ENCODE data around the gene KMT2E. TPM values are rescaled to one million over a fixed set of nuclear protein-coding genes. Genes with fewer than 3 reads are reported as not detected.
"Not testable (repeated sequence)": the region's sequence is repeated elsewhere in the genome, so short reads cannot be mapped to it uniquely, and the experiment has no call there.

Gene KMT2E, protein sequence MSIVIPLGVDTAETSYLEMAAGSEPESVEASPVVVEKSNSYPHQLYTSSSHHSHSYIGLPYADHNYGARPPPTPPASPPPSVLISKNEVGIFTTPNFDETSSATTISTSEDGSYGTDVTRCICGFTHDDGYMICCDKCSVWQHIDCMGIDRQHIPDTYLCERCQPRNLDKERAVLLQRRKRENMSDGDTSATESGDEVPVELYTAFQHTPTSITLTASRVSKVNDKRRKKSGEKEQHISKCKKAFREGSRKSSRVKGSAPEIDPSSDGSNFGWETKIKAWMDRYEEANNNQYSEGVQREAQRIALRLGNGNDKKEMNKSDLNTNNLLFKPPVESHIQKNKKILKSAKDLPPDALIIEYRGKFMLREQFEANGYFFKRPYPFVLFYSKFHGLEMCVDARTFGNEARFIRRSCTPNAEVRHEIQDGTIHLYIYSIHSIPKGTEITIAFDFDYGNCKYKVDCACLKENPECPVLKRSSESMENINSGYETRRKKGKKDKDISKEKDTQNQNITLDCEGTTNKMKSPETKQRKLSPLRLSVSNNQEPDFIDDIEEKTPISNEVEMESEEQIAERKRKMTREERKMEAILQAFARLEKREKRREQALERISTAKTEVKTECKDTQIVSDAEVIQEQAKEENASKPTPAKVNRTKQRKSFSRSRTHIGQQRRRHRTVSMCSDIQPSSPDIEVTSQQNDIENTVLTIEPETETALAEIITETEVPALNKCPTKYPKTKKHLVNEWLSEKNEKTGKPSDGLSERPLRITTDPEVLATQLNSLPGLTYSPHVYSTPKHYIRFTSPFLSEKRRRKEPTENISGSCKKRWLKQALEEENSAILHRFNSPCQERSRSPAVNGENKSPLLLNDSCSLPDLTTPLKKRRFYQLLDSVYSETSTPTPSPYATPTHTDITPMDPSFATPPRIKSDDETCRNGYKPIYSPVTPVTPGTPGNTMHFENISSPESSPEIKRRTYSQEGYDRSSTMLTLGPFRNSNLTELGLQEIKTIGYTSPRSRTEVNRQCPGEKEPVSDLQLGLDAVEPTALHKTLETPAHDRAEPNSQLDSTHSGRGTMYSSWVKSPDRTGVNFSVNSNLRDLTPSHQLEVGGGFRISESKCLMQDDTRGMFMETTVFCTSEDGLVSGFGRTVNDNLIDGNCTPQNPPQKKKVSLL (N-terminal part only)
- 261 TPM for total RNA-seq

DNA sequence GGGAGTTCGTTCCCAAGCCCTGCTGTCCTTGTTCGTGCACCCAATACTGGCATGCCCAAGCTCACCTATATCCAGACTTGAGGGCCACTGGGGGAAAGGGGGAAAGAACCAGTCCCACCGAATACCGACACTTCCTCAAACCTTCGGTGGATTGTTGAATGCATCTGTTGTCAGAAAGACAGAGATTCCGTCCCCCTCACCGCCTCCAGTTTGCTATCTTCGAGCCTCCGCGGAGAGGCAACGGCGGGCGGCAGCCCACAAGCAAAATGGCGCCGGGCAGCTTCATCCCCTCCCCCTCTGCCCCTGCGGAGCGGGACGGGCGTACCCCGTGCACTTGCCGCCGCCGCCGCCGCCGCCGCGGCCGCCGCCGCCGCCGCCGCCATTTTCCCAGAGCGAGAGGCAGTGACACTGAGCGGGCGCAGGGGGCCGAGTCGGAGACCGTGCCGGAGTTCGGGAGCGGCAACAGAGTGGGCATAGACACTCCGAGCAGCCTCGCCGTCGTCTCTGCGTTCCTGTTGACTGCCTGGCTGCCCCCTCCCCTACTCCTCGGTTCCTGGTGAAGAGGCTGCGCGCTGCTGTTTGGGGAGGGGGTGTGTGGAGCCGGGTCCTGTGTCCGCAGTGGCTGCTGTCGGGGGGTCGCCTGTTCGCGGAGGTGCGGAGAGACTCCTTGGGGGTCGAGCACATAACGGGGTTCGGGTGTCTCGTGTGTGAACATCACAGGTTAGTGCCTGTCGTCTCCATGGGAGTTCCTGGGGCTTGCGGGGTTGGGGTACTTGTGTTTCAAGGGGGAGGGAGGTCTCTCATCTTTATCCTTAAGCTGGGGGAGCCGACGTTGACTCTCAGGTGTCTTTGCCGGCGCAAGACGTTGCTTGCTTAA, at the start of gene KMT2E:
Gene KMT2E (plus strand): TSS at position 390 of the 877 bp plus-strand sequence. CDS start 26,748 bp downstream, outside the sequence.
- DNase-seq: peak; percentile 79

DNA sequence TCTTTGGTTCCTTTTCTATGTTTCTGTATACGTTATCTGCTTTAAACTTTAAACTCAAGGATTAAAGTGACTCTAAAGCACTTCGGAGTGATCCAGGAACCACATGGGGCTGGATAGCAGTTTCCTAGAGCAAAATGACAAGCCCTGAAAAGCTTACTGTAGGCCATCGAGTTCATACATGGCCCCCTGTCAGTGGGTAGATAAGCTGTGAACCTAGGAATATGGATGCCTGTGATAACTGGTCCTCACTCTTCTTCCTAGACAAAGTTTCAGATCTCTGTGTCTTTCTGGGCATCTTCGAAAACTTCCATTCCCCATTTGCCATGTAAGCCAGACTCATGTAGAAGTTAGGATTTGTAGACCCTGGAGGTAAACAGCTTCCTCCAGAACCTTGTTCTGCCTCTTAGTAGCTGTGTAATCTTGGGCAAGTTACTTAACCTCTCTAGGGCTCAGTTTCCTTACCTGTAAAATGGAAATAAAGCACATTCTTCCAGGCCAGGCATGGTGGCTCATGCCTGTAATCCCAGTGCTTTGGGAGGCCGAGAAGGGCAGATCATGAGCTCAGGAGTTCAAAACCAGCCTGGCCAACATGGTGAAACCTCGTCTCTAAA, 49.3 kb upstream of the KMT2E start:
- DNase-seq: no peak

DNA sequence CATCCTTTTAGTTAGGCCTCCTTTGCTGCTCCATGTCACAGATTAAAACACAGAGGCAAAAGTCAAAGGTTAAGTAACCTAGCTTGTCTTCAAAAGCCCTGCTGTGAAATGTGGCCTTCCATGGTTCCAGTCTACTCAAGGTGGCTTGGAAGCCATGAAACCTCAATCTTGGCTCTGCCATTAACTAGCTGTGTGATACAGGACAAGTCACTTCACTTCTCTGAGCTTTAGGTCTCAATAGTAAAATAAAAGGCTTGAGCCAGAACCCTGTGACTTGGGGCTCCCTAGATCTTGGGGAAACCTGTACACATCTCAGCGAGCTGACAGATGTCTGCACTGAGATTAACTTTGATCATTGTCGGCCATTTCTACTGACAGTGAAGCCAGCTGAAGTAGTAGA, 48.0 kb upstream of the KMT2E start:
- no peak for DNase-seq

DNA sequence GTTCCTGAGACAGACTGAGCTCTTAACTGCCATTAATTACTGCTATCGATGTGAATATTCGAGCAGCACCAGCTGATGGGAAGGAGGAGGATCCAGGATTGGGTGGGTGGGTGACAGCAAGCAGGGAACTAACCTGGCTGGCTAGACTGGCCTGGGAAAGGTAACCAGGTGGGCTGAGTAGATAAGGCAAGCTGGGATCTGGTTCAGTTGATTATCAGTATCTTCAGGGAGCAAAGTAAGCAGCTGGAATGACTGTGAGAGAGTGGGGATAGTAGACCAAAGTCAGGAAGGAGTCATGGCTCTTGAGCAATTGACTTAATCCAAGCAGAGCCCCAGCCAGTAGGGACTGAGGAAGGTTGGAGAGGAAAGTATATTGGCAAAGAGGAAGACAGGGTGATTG, 46.9 kb upstream of the KMT2E start:
- no peak for DNase-seq

DNA sequence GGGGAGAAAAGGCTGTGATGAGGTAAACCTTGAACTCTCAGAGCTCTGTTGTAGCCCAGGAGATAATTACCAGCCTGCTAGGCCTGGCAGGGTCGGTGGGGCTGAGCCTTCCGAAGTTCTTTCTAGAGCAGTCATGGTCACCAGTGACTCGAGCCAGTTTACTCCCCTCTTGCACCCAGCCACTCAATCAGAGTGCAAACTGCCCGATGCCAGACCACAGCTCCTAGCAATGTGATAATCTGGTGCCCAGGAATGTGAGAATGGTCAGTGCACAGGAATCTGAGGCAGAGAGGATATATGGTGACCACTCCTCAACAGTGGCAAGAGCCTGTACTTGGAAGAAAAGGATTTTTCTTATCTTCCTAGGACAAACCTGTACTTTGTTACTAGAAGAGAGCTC, 46.4 kb upstream of the KMT2E start:
- no peak for DNase-seq

DNA sequence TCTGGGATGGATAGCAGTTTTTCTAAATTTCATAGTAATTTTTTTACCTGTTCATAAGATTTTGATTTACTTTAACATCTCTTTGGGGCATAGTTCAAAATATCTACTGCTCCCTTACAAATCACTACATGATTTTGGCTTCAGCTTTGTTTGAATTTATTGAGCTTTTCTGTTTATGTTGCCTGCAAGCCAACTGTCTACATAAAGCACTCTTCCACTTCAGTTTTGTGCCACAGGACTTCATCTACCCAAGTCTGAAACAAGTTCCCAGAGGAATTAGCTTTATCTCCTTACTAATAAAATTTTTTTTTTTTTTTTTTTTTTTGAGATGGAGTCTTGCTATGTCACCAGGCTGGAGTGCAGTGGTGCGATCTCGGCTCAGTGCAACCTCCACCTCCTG, 45.4 kb upstream of the KMT2E start:
- DNase-seq: no peak

DNA sequence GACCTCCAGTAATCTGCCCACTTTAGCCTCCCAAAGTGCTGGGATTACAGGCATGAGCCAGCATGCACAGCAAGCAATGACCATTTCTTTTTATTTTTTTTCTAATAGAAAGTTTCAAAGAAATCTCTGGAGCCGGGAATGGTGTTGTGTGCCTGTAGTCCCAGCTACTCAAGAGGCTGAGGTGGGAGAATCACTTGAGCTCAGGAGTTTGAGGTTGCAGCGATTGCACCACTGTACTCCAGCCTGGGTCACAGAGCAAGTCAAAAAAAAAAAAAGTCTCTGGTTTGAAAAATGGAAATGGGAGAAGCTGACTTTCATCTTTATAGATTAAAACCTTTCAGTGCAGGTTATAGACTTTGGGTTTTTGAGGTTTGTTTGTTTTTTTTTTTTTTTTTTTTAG, 44.8 kb upstream of the KMT2E start:
- DNase-seq: no peak

DNA sequence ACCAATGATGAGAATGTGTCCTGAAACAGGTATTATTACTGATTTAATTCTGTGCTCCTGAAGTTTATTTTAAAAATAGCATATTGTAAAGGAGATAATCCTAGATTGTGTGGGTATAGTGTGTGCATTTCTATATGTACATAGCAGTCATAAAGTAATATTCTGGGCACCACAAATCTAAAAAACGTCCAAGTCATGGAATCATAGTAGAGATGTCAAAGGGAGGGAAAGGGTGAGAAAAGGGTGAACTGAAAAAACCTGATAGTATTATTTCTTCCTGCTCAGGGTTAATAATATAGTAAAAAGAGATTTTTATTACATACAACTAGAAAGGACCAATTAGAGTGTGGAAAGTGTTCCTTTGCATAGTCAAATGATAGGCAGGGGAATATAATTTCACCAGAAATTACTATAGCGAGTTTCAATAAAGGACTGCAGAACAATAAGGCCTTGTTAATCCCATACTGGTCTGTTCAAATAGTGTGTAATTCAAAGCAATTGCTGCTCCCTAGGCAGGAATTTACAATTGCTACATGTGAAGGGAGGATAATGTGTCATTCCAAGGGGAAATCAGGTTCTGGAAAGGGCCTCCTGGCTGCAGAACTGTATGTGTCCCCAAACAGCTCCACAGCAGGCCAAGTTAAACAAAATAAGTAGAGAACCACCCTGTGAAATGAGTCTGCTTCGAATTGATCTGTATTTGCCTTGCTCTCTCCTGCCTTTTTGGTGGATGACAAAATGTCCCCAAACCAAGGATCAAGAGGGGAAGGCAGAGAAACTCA, 42.5 kb upstream of the KMT2E start:
- no peak for DNase-seq

DNA sequence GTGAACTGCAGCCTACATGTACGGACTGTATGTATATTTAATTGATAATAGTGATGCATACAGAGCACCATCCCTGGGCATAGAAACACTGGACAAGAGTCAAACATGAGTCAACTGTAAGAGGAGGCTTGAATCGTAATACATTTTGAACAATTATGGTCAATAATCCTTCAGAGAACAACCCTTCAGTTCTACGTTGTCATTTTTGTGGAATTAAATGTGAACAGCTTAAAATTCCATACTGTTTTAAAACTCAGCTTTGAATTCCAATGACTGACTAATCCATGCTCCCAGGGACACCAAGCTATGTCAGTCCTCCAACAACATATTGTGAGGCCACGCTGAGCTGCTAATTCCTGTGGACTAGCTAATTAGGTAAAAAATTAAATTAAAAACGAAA, 41.5 kb upstream of the KMT2E start:
- no peak for DNase-seq

DNA sequence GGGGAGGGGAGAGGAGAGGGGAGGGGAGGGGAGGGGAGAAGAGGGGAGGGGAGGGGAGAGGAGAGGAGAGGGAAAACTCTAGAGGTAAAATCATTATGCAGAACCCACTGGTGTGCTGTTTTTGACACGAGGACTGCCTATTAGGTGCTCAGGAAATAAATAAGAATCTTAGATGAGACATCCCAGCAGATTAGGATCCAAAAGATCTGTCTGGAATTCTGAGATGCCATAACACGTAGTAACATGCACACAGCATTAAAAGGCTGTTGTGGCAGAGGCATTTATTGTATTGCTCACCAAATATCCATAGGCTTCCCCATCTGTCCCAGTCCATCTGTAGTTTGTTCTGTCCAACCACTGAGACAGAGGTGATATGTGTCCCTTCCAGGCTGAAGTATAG, 40.8 kb upstream of the KMT2E start:
- DNase-seq: no peak

DNA sequence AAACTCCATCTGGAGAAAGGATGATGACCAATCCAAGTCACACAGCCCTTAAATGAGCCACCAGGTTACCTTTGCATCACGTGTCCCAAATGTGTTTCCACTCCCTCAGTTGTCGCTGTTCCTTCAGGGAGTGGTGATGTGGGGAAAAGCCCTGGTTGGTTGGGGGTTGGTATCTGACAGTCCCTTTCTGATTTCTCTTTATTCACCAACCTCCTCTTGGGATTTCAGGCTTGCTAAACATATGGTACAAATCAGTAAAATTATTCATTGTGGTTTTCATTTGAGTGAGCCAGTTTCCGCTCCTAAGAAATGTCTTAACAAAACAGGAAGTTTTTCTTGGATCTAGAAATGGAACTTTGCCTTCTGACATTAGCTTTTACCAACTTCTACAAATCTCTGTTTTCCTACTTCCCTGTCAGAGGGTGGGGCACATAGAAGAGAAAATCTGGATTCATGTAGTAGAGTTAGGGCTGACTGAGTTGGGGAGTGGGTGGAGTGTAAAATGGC, 40.0 kb upstream of the KMT2E start:
- no peak for DNase-seq

DNA sequence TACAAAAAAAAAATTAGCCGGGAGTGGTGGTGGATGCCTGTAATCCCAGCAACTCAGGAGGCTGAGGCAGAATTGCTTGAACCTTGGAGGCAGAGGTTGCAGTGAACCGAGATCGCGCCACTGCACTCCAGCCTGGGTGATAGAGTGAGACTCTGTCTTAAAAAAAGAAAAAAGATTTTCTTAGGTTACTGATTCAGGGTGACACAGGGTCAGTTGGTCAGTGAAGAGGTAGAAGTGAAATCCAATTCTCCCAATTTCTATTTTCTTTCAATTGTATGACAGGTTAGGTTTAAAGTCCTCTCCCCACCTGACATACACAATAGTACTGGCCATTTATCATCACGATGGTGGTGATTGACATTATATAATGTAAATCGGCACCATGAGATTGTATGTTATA, 38.5 kb upstream of the KMT2E start:
- DNase-seq: not testable (repeated sequence)

DNA sequence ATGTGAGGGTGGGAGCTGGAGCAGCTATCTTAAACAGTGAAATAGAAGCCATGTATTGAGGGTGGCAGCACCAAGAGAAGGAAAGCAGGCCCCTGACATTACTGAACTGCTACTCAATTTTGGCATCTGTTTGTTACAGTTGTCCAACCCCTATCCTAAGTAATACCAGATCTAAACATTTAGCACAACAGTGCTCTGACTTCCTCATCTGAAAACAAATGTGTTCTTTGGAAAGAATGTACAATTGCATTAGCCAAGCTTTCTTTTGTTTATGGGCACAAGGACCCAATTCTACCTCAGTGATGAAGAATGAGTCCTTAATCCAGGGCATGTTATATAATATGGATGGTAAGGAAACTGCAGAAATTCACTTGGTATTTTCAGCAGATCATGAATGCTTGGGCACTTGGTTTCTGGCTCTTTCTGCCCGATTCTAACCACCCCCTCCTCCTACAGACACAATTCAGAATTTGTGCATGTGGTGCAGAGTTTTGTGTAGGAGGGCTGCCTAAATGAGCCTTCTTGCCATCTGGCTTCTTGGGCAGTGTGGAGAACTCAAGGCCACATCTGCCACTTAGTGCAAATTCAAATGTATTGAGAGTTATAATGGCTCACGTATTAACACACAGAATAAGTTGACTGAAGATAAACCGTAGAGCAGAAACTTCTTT, 36.9 kb upstream of the KMT2E start:
- peak; percentile 58 for DNase-seq

DNA sequence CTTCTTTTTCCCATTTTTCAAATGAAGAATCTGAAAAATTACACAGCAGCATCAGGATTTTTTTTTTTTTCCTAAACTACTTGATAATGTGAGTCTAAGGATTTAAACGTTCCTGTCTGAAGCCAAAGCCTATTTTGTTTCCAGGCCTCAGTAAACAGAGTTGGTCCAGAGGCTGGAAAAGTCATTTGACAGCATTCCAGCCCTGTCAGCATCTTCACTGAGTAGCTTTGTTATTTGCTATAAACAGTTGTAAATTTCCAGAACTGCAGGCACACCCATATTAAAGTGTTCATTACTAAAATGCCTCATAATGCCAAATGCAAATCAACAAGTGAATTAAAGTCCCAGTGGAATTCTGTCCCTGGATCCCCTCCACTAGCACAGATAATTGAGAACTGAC, 35.5 kb upstream of the KMT2E start:
- DNase-seq: no peak

DNA sequence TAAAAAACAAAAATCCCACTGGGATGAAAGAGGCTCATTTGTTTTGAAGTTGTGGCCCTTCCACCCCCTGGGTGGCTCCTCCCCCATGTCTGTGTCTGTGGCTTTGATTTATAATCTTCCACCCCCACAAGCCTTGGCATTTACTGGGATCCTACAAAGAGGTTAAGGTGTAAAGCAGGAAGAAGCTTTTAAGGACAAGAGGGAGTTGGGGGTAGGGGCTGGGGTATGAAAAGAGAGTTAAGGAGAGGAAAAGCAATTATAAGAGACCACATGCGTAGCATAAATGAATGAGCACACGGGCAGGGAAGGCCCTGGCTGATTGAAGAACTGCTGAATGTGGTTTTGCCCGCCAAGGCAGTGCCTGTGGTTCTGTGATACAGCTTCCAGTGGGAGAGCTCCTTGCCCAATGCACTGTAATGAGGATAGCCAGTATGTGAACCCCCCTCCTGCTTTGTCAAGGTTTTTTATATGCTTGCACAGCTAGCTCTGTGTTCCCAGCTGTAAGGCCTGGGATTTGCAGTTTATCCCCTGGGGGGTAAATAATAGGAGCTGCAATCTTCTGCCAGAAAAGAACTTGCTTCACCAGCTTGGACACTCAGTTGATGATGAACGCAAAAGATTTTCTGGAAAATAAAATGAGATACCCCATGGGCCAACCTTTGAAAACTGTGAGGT, 34.7 kb upstream of the KMT2E start:
- no peak for DNase-seq

DNA sequence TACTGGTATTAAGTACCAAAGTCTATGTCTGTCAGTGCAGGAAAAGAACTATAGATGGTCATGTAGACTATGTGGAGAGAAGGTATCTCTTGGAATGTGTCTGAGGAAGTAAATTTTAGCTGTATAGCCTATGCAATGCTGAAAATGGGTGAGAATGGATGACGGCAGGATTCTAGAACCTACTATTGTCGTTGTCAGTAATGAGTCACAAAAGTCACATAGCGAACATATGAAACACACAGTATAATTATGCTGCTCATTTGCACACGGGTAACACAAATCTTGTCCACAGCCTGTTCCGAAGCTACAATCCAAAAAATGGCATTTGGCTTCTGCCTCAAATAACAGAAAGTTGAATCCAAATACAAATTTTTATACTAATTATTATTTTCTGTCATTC, 33.6 kb upstream of the KMT2E start:
- DNase-seq: no peak

DNA sequence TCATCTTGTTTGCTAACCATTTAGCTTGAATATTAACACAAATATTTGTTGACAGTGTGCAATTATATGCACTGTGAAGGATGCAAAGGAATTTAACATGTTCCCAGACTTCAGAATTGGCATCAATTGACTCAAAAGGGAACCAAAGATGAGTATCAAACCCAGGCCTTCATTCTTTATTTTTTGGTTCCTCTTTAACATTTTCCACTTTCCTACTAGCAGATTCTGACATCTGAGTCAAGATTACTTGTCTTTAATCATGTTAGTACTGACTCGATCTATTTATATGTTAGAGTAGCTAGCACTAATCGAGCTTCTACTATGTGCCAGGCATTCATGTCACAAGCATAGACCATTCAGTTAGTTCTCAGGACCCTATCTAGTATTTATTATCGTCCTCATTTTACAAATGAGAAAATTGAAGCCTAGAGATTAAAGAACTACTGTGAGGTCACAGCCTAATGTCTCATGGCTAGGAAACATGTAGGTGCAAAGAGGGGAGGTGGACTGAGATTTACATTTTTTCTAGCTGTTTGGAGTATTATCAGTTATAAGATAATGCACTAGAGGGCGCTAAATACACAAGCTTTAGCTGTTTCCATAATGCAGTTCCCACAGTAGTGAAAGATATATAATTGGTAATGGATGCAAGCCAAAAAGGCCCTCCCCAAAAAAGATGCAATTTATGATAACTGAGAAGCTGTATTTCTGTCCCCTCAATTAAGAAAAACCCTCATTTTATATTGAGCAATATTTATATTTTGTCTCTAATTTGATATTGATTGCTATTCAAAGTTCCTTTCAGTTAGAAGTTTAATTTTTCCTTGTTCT, 32.9 kb upstream of the KMT2E start:
- no peak for DNase-seq

DNA sequence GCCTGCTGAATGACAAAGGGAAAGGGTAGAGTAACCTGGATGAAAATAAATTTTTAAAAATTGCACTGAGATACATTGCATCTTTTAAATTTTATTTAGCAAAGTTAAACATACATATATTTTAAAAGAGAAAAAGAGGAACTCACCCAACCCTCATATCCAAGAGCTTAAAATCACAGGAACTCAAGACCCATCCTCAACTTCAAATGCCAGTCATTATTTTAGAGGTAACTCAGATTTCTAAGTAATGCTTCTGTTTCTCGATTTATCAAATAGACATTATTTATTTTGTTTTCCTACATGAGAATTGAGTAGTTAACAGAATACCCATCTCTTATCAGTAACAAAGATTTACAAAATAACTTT, 32.4 kb upstream of the KMT2E start:
- no peak for DNase-seq

Data from occipital lobe (tissue), 2 donors.